ENCODE results near the gene UBFD1.
"Not testable (repeated sequence)": the region's sequence is repeated elsewhere in the genome, so short reads cannot be mapped to it uniquely, and the experiment has no call there.

Gene UBFD1

GRCh38 chr16:23527961-23528643 is 29.4 kb upstream of the UBFD1 start:
- no peak for DNase-seq

- DNase-seq: no peak
These were observed 28.8 kb upstream of the UBFD1 start for GRCh38 chr16:23528644-23529310.

GRCh38 chr16:23530062-23530461 is 27.5 kb upstream of the UBFD1 start:
- DNase-seq: no peak

- no peak for DNase-seq
These were observed 25.1 kb upstream of the UBFD1 start for GRCh38 chr16:23532448-23532847.

GRCh38 chr16:23534868-23535860 is 22.4 kb upstream of the UBFD1 start:
- DNase-seq: no peak

GRCh38 chr16:23535901-23536300 is 21.6 kb upstream of the UBFD1 start:
- DNase-seq: no peak

GRCh38 chr16:23537390-23537789 is 20.1 kb upstream of the UBFD1 start:
- no peak for DNase-seq

GRCh38 chr16:23538919-23539278 is 18.6 kb upstream of the UBFD1 start:
- no peak for DNase-seq

GRCh38 chr16:23539984-23540816 is 17.3 kb upstream of the UBFD1 start:
- no peak for DNase-seq

- DNase-seq: not testable (repeated sequence)
These were observed 16.7 kb upstream of the UBFD1 start for GRCh38 chr16:23540817-23541178.

- no peak for DNase-seq
These were observed 13.1 kb upstream of the UBFD1 start for GRCh38 chr16:23544436-23544835.

GRCh38 chr16:23549938-23550337 is 7.6 kb upstream of the UBFD1 start:
- DNase-seq: no peak

- no peak for DNase-seq
These were observed 5.4 kb upstream of the UBFD1 start for GRCh38 chr16:23552161-23552560.

- DNase-seq: no peak
These were observed 3.0 kb upstream of the UBFD1 start for GRCh38 chr16:23554536-23554935.

GRCh38 chr16:23557779-23558702 is 514 bp downstream of the UBFD1 start:
- DNase-seq: no peak

GRCh38 chr16:23561586-23561985 is 4.1 kb downstream of the UBFD1 start:
- no peak for DNase-seq

GRCh38 chr16:23562505-23562904 is 5.0 kb downstream of the UBFD1 start:
- no peak for DNase-seq

- no peak for DNase-seq
These were observed 5.7 kb downstream of the UBFD1 start for GRCh38 chr16:23563186-23563585.

- no peak for DNase-seq
These were observed 7.2 kb downstream of the UBFD1 start for GRCh38 chr16:23564575-23565363.

GRCh38 chr16:23566724-23567123 is 9.2 kb downstream of the UBFD1 start:
- no peak for DNase-seq

- no peak for DNase-seq
These were observed 10.1 kb downstream of the UBFD1 start for GRCh38 chr16:23567602-23568001.

Data from activated CD8-positive, alpha-beta memory T cell treated with anti-CD3 and anti-CD28 coated beads, Interleukin-2, amount 50 U/mL, for 4 hours (primary cell).